ENCODE data around the gene ZCCHC18. TPM values are rescaled to one million over a fixed set of nuclear protein-coding genes. Genes with fewer than 3 reads are reported as not detected.

The ZCCHC18 gene
- 0.29 to 0.51 TPM in 2 of 5 replicates, not detected in the others for total RNA-seq (2022; extraction: Qiagen RNA extraction; ENCODE audit: low read depth)

GRCh38 chrX:104112326-104112951 lies at the start of gene ZCCHC18:
Gene ZCCHC18 (plus strand): TSS chrX:104112523. CDS start chrX:104114112, 1,589 bp downstream.

GRCh38 chrX:104075778-104076445 lies 36.4 kb upstream of the ZCCHC18 start, which contains the start of gene TMSB15C:
Gene TMSB15C (minus strand): TSS chrX:104076236.

DNA sequence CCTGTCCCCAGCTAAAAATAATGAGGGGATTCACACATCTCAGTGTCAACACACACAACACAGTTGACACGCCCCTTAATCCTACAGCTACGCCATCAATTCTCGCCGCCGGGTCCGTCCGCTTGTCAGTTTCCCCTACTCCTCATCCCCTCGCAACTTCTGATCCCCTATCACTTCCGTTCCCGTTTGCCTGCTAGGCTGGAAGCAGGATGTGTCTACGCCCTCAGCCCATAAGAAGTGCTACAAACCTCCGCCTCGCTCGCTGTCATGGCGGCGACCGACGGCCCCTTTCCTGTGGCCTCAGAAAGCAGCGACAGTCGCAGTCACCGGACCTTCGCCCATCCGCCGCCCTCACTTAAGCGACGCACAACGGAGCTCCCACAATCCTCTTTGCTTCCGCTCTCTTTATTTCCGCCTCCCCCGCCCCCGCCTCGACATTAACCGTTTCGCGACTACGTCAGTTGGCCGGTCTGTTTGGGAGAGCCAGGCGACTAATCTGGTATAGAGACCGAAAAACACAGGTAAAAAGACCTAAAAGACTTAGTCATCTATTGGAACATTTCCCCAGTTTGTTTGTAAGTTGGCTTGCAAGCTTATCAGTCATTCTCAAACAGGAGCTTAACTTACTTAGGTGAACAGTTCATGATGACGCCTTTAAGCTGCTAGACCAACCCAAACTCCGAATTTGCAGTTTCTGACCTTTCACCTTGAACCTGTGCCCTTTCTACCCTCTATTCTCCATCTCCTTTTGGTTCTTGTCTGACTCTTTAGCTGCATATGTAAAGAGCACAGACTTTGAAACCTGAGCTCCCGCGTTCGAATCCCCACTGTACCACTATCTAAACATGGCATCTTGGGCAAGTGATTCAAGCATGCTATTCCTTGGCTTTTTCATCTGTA lies 44.6 kb downstream of the ZCCHC18 start, which contains the start of gene SLC25A53:
TSS of gene SLC25A53 (minus strand) at position 380 of the 900 bp plus-strand sequence. CDS start 51,752 bp downstream, outside the sequence.

Other genes starting within 250 kb of the ZCCHC18 start
- gene TMSB15B, start 149.9 kb upstream of the ZCCHC18 start, total RNA-seq (2022; extraction: Qiagen RNA extraction; ENCODE audit: low read depth), result 4.1 to 7.8 TPM (median 6.1 TPM) in 5 replicates
- not detected in 5 replicates for gene H2BW1, start 98.8 kb upstream of the ZCCHC18 start, total RNA-seq (2022; extraction: Qiagen RNA extraction; ENCODE audit: low read depth)
- not detected in 5 replicates for gene H2BW2, start 72.6 kb upstream of the ZCCHC18 start, total RNA-seq (2022; extraction: Qiagen RNA extraction; ENCODE audit: low read depth)
- 0.09 to 0.24 TPM (median 0.12 TPM) in 4 of 5 replicates, not detected in the other for gene TMSB15C, start 36.3 kb upstream of the ZCCHC18 start, total RNA-seq (2022; extraction: Qiagen RNA extraction; ENCODE audit: low read depth)
- gene SLC25A53, start 44.5 kb downstream of the ZCCHC18 start, total RNA-seq (2022; extraction: Qiagen RNA extraction; ENCODE audit: low read depth), result 3.4 to 5.9 TPM (median 5.3 TPM) in 5 replicates
- 8.8 to 19.4 TPM (median 17.3 TPM) in 5 replicates for gene FAM199X, start 53.9 kb downstream of the ZCCHC18 start, total RNA-seq (2022; extraction: Qiagen RNA extraction; ENCODE audit: low read depth)
- 0.14 to 0.16 TPM in 2 of 5 replicates, not detected in the others for gene ESX1, start 142.4 kb downstream of the ZCCHC18 start, total RNA-seq (2022; extraction: Qiagen RNA extraction; ENCODE audit: low read depth)

Data from A549 treated with ZK216348 at 1 μM for 4 hours (cell line).